HCT116 (cell line): ENCODE measurements around the gene NPC2.

Experiments used
- CTCF ChIP-seq, 3 experiments: fragments of 200-600 bp in 1 of 3; sonication (generic) in 1 of 3; IDR thresholded peaks in 2 of 3; conservative IDR thresholded peaks in 1 of 3; 2 replicates each; pipeline ENCODE4 v1.5.1; 2012 to 2017; ENCODE audit warnings: low read depth in 2 of 3, low read length in 2 of 3, antibody characterized with exemption in 1 of 3, borderline replicate concordance in 1 of 3, control low read depth in 1 of 3, mild to moderate bottlenecking in 1 of 3, mixed read lengths in 1 of 3, mixed run types in 1 of 3, moderate library complexity in 1 of 3; ENCODE audit not compliant: insufficient read depth in 1 of 3
- EZH2 ChIP-seq: fragments of 200-600 bp; sonication (generic); IDR thresholded peaks from 2 replicates; pipeline ENCODE4 v1.6.1; 2017; ENCODE audit warnings: antibody characterized with exemption, mixed run types
- JUND ChIP-seq: IDR thresholded peaks from 2 replicates; pipeline ENCODE4 v1.6.1; 2012
- MAX ChIP-seq: IDR thresholded peaks from 2 replicates; pipeline ENCODE4 v1.6.1; 2012
- POLR2A ChIP-seq: IDR thresholded peaks from 2 replicates; pipeline ENCODE4 v1.7.0; 2011; ENCODE audit warnings: borderline replicate concordance; ENCODE audit not compliant: insufficient read depth, insufficient read length; ENCODE audit errors: extremely low read depth
- POLR2AphosphoS5 ChIP-seq: IDR thresholded peaks from 2 replicates; pipeline ENCODE4 v1.6.1; 2011; ENCODE audit warnings: mild to moderate bottlenecking, low read depth, low read length, moderate library complexity
- RAD21 ChIP-seq: IDR thresholded peaks from 2 replicates; pipeline ENCODE4 v1.6.1; 2012; ENCODE audit warnings: low read depth, mild to moderate bottlenecking
- SRF ChIP-seq: IDR thresholded peaks from 2 replicates; pipeline ENCODE4 v1.6.1; 2012; ENCODE audit warnings: low read depth
- YY1 ChIP-seq: IDR thresholded peaks from 2 replicates; pipeline ENCODE4 v1.6.1; 2011; ENCODE audit warnings: low read length, low read depth, moderate library complexity, mild to moderate bottlenecking; ENCODE audit not compliant: insufficient replicate concordance; ENCODE audit errors: extremely low read depth

GRCh38 chr14:74502236-74503019, 9.3 kb upstream of the NPC2 start:
- TF ChIP-seq EZH2, result no peak
- peak; percentile 40 to 71 (median 62); a peak in 5 of 6 replicates for TF ChIP-seq CTCF (IDR thresholded peaks at IDR 0.05 in 2 of 3, conservative IDR thresholded peaks at IDR 0.05 in 1 of 3; ENCODE audit: borderline replicate concordance in 1 of 3, insufficient read depth in 1 of 3, low read depth in 2 of 3, low read length in 2 of 3)
- TF ChIP-seq YY1, result no peak
- TF ChIP-seq POLR2A, result no peak
- TF ChIP-seq SRF, result no peak
- peak; percentile 36 for TF ChIP-seq RAD21
- TF ChIP-seq MAX, result no peak
- TF ChIP-seq POLR2AphosphoS5, result no peak
- TF ChIP-seq JUND, result no peak
